Stimulated activated CD4-positive, alpha-beta T cell treated with anti-CD3 and anti-CD28 coated beads, Interleukin-15, amount 100 ng/mL, for 1 hour (primary cell): Measurements from ENCODE around the gene MTG1.
"Not testable (repeated sequence)": the region's sequence is repeated elsewhere in the genome, so short reads cannot be mapped to it uniquely, and the experiment has no call there.

Source experiments
- DNase-seq, 2 donors: peaks; one replicate each; pipeline ENCODE4 v3.0.0-alpha.2; 2020; ENCODE audit warnings: low read depth in 1 of 2, low spot score in 1 of 2

Gene MTG1

GRCh38 chr10:133399123-133399601, 5.2 kb downstream of the MTG1 start:
- no peak for DNase-seq

GRCh38 chr10:133400624-133401424, 6.9 kb downstream of the MTG1 start:
- DNase-seq, result no peak

GRCh38 chr10:133401500-133401899, 7.5 kb downstream of the MTG1 start:
- no peak for DNase-seq

GRCh38 chr10:133401981-133402725, 8.2 kb downstream of the MTG1 start:
- DNase-seq, result no peak

GRCh38 chr10:133403359-133403758, 9.4 kb downstream of the MTG1 start:
- DNase-seq, result no peak

- no peak for DNase-seq
Measured at GRCh38 chr10:133403784-133404183, 9.8 kb downstream of the MTG1 start.

GRCh38 chr10:133405272-133405671, 11.3 kb downstream of the MTG1 start:
- DNase-seq, result no peak

- no peak for DNase-seq
Measured at GRCh38 chr10:133405844-133406527, 12.0 kb downstream of the MTG1 start.

- DNase-seq, result no peak
Measured at GRCh38 chr10:133411523-133412380, 17.8 kb downstream of the MTG1 start.

GRCh38 chr10:133412381-133412711, 18.4 kb downstream of the MTG1 start:
- no peak for DNase-seq

GRCh38 chr10:133414401-133414800, 20.4 kb downstream of the MTG1 start:
- not testable (repeated sequence) for DNase-seq

GRCh38 chr10:133415752-133416151, 21.8 kb downstream of the MTG1 start:
- DNase-seq, result no peak

- DNase-seq, result no peak
Measured at GRCh38 chr10:133418289-133418993, 24.5 kb downstream of the MTG1 start.

GRCh38 chr10:133419211-133419950, 25.4 kb downstream of the MTG1 start:
- no peak for DNase-seq

GRCh38 chr10:133420028-133420427, 26.1 kb downstream of the MTG1 start:
- no peak for DNase-seq

GRCh38 chr10:133420579-133420978, 26.6 kb downstream of the MTG1 start:
- DNase-seq, result no peak

- no peak for DNase-seq
Measured at GRCh38 chr10:133421336-133422222, 27.6 kb downstream of the MTG1 start.

GRCh38 chr10:133422223-133422806, 28.4 kb downstream of the MTG1 start:
- no peak for DNase-seq
